ENCODE measurements around the gene DPP4.

Gene DPP4

DNA sequence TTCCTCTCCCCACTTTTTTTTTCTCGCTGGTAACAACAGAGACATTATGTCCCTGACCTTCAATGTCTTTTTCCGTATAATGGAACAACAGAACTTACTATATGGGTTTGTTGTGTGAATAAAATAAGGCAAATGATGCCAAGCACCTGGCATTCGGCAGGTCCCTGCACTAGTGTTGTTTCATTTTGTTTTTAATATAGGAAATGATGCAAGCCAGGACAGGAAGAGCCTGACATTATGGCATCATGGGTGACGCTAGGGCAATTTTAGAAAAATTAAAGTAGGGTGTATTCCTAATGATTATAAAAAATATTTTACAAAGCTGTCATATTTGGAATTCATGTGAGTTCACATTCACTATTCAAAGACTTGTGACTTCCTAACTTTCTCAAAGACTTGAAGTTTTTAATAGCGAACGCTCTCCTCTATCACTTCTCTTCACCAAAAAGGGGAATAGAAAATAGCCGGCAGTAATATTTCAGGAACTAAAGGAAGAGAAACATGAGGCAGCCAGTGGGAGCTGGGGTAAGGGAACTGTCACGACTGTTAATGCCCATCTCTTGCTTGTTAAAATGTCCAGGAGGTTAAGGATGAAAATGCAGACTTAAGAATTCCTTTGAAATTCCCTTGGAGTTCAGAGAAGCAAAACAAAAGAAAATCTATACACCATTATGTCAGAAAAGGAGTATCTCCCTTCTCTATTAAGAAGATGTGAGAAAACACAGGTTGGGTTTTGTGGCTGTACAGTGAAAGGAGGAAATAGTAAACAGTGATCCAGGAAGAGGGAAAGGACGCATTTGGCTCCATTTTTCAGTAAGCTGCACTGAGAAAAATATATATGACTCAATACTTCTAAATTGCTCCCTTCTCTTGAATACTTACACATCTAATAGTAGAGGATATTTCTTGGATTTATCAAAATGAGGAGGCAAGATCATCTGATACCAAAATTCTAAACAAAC lies 60.2 kb downstream of the DPP4 start:
- no peak for DNase-seq

DNA sequence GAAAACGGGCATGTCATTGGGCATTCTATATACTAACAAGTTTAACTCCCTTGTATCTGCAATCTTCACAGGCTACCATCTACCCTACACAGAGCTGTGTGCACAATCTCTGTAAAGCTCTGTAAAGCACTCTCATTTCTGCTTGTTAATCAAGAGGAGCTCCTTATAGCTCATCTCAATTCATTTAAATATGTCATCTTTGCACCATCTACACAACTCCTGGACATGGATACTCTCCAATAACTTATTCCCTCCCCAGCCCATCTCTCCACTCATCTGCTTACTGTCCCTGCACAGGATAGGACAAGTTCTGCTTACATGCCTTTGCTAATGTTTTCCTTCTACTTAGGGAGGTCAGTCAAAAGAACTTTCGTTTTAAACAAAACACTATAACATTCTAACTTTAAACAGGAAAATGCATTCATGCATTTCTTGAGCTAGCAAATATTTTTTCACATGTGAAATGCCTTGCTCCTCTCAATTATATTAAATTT lies 61.4 kb downstream of the DPP4 start:
- DNase-seq, result no peak

DNA sequence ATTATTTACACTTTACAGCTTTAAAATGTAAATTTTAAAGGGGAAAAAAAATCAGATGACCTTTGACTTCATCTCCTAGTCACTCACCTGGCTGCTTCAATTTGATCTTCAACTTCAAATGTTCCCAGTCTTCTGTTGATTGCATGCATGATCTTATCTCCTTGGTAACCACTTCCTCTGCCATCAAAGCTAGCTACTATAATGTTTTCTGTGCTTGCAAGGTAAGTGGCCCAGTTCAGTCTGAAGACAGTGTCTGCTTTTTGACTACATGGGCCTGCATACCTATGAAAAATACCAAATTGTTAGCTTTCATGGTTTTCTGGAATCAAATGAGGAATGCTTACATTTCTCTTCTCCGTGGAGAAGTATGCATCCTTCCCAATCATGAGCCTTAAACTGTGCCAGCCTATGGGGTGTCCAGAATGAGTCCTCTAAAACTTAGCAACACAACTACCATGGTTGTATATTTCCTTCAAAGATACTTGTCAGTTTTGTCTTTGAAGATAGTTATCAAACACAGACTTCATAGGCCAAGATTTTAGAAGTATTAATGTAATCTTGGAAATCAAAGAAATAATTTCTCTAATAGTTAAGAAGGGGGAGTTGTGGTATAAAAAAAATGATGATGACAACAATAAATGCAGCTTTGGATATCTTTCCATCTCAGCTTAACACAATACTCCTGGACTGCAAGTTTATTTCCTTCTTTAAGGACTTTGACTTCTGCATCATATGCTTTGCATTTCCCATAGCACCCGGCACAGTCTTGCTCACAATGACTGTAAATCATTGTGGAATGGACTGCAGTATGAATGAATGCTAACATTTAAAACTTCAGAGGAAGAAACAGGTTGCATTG lies 62.1 kb downstream of the DPP4 start:
- DNase-seq, result no peak

DNA sequence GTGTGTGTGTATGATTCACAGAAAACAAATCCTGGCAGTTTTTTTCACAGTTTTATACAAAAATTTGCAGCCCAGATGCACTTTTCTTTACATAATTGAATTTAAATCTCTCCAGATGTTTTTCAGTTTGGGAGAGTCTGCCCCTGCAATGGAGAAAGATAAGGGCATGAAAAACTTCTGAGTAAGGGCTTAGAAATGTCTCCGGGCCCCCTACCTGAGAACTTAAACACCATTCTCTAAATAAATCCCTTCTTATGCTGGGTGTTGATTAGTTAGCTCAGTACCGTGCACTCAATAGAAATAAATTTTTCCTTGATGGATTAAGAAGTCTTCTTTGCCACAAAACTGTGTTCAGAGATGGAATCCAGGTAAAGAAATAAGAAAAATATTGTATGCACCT lies 64.5 kb downstream of the DPP4 start:
- DNase-seq, result no peak

DNA sequence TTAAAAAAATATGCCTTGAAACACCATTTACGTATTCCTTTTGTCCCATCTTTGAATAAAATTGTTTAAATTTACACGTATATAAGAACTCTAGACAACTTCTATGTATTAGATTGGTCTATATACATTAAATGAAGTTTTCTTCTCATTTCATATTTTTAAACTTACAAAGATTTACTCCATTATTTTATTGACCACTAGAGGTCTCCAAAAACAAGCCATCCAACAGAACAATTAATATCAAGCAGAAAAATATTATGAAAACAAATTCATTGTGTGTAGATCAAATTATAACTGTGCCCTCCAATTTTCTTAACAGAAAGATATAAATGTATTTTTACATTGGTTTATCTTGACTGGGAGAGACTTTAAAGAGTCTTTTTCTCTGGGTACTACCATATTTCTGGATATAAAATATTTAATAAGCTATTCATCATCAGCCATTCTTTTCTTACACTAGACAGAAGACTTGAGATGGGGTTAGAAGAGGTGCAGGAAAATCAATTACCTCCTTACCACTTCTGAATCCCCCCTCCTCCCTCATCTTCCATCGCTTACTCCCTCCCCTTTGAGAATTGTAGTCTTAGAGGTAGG lies 66.5 kb downstream of the DPP4 start:
- no peak for DNase-seq

DNA sequence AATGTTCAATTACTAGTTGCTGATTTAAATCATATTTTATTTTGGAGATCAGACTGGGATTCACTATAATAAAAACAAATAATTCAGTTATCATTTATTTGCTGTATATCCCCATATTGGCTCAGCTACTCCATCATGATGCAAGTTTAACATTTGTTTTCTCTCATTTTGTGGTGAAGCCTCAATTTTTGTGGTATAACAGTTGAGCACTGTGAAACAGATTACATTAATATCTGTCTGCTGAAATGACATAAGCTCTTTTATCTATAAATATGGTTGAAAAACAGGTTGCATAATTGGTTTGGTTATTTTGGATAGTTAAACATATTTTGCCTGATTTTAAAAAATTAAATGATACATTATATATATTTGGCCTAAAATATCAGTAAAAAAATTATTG lies 67.7 kb downstream of the DPP4 start:
- no peak for DNase-seq

DNA sequence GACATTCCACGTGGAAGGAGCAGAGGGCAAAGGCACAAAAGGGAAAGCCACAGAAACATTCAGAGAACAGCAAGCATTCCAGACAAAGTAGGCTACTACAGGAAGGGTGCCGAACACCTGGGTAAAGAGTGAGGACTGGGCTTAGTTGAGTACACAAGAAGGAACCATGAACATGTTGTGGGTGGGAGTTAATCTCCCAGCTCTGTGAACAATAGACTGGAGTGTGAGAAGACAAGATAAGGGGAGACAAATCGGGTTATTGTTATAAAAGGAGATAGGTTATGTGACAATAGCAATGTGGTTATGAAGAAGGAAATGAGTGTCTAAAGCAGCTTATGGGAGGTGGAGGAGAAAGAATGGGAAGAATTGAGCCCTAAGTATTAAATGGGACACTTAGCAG lies 70.0 kb downstream of the DPP4 start:
- DNase-seq, result no peak

DNA sequence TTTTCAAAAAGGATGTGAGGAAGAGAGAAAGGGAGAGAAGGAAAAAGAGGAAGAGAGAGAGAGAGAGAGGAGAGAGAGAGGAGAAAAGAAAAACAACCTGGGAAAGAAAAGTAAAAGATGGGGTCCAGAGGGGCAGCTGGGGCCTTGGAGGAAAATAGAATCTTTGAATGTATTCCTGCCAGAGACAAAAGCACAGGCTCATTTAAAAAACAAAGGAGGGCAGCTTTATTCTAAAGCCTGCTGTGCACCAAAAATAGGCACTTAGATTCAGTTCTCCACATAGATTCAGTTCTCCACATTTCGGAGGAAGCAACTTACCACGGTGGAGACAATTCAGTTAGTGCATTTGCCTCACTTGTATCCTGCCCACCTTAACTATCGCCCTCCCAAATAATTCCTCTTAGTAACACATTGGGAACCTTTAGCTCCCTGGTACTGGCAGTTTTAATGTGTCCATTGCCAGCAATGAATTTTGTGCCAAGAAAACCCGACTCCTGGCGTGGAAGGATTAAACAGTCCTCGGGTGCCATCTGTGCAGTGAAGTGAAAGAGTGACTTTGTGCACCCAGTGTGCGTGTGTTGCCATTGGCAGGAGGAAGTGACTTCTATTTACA lies 71.3 kb downstream of the DPP4 start:
- no peak for DNase-seq

DNA sequence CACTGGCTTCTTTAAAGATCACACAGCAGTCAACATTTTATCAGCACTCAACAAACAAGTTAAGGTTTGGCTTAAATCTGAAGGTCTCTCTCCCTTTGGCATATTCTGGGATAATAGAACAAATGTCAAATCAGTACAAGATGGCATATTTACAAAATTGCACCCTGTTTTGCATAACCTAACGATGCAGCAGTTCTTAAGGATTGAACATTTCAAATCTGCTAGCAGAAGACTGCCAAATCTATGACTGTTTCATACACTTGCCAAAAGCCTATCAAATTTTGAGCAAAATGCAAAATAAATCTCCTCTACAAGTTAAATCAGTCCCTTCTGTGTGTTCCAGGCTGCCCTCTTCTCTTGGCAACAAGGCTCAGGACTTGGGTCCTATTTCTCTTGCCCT lies 73.6 kb downstream of the DPP4 start:
- DNase-seq, result no peak

DNA sequence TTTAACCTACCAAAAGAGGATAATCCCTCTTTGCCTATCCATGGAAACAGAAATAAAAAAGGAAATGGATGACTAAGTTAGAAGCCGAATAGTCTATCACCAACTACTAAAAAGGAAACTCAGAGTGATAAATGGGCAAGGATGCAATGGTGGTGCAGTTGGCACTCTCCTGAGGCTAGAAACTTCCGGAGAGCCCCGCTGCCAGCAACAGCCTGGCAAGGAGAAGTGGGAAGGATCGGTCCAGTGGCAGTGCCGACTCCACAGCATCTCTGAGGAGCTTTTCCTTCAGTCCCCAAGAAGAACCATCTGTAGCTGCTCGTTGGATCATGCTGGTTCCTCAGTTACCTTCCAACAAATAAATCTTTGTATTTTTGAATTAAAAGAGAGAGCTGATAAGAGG lies 74.7 kb downstream of the DPP4 start:
- DNase-seq, result no peak

DNA sequence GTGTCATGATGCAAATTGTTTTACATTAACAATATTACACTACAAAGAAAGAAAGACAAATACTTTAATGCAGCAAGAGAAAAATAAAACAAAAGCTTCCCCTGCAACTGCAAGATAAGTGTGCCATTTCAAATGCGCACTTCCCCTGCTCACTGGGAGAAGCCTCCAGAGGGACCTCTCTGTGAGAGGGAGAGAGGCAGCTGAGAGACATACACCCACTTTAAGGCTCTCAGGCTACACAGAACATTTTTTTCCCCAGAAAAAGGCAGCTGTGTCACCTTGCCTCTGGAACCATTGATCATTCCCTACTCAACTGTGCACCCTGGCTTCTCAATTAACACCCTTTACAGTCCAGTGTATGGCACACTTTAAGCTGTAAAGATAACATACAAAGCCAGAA lies 75.2 kb downstream of the DPP4 start:
- no peak for DNase-seq

DNA sequence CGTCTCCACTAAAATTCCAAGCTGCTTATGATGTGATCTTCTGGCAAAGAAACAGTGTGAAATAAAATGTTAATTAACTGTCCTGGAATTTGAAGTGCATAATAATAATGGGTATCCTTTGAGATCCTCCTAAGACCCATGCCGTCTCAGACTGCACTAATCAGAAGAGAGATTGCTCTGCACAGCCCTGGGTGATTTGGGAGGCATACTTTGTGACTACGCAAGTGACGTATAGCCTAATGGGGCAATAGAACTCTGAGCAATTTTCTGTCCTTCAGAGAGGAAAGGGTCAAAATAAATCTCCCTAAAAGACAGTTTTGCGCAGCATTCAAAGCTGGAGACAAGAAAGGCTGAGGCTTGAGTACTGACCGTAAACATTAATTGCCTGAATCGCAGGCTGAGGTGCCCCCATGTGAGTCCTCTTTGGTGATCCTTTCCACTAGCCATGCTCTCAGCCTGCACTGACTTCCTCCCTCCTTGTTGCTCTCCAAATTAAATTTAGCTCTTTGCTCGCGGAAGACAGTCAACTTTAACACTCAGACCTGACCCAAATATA lies 76.0 kb downstream of the DPP4 start:
- DNase-seq, result no peak

DNA sequence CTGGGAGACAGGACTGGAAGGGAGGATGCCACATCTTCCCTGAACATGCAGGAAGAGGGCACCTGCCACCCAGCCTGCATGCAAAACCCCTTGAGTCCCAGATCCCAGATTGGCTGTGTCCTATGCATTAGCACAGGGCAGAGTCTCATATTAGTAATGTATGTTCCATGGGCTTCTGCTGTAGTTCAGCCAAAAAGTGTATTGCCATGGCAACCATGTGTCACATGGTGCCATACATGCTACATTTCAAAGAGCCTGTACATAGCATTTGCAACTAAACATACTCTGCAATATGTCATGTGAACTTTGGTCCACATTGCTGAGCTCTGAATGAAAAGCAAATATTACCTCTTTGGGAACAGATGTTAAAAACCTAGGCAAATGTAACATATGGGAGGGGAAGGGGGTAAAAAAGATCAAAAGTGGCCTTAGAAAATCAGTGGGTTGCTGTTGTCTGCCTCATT lies 78.4 kb downstream of the DPP4 start:
- DNase-seq, result no peak

DNA sequence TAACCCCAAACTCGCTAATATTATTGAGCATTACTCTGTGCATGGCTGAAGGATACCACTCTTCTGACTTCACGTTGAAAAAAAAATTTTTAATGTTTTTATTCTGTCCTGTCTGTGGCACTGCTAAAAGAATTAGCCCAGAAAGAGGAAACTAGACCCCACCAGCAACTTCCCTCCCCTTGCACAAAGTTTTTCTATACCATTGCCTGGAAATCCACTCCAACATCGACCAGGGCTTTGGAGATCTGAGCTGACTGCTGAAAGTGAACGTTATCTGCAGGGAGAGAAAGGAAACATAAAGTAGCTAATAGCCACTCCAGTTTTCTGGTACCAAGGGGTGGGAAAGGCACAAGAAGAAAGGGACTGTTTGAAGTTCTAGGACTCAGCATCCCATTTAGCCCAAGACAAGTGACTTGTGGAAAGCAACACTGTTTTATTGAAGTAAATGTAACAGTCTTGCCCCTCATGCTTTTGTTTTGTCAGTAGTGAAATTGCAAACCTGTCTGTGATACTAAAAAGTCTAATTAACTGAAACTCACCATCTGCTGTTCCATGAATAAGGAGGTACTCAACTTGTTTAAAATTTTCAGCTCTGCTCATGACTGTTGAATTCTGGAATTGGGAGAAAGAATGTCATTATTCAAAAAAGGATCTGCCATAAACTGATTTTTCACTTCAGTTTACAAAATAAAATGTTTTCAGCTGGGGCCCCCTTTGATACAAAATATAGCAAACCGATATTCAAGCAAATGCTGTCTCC lies 79.1 kb downstream of the DPP4 start:
- no peak for DNase-seq

DNA sequence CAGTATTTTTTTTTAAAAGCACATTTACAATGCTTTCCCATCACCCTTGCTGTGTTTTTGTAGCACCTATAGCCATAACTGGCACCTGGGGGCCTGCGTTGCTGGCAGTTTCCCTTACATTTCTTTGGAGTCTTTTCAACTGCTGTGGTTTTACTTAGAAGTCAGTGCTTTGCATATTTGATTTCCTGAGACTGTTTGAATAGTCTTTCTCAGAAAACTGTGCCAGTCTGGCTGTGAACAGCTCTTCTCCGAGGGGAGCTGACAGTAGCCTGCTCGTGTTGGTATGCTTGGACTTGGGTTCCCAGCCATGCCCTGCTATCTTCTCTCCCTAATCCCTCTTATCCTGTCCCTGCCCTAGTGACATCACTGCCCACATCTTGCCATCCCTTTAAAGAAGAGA lies 81.5 kb downstream of the DPP4 start:
- no peak for DNase-seq

DNA sequence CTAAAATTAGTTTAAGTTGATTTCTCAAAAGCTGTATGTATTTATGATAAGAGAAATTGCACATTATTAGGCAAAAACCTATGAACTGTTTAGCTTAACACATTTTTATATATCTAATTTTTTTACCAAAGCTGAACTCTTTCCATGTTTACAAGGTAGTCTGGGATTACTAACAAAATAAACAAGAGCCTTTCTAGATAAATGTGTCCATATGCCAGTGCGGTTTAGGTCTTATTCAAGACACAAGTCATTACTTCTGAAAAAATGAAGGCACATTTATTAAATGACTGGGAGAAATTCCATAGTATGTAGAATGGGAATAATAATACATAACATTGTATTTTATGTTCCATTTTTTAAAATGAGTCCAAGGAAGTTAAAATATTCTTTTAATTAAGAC lies 82.0 kb downstream of the DPP4 start:
- DNase-seq, result no peak

DNA sequence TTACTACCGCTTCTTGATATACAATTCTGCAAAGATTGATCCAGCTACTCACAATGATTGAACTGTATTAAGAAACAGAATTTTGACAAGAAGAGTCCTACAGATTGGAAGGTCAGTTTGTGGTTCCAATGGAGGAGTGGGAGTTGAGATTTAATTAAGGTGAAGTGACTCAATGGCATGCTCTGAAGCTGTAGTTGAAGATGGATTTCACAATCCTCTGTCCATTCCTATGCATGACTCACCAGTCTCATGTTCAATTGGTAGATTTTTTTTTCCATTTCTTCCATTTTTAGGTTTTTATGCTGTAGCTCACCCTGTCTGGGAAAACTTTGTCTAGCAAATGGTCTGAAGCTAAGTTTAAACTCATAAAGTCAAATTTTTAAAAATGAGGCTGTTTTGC lies 83.3 kb downstream of the DPP4 start:
- no peak for DNase-seq

DNA sequence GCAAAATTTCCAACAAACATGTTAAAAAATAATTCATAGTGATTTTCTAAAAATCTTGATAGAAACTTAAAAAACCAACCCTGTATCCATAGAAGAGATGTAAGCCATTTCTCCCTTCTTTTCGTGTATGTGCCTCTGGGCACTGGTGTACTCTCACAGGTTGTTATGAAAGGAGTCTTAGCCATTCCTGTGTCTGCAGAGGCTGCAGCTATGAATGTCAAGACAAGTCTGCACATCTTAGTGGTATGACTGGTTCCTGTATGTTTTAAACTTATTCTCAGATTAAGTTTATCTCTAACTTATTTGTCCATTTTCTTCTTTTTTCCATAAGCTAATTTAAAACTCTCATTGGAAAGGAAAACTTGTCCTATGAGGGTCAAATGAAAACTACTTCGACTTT lies 84.0 kb downstream of the DPP4 start:
- no peak for DNase-seq

DNA sequence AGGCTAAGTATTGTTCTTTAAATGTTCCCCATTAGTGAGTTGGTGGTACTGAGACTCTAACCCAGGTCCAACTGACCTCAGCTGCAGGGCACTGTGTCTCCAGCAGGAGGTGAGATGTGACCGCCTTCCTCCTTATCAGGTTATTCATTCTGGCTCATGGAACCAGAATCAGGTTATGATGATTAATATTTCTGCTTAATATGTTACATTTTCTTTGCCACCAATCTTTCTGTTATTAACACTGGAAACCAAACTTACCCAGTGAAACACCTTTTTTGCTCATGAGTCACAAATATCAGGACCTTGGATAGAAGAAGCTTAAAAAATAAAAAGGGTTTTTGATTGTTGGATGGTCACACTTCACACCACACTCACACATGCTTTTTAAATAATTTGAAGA lies 85.4 kb downstream of the DPP4 start:
- no peak for DNase-seq

DNA sequence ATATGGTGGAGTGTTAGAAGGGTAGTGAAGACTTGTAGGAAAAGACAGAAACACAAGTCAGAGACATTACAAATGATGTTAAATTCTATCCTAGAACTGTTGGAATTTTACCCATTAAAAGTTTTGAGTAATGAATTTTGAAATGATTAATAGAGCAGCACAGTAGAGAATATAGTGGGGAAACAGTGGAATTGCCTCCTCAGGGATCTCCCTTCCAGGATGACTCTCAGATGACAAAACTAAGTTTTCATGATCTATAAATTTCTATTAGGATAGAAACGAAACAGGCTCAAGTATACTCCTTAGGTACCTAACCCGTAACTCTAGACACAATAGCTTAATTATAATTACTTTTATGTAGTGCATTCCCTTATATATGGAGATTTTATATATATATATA lies 86.7 kb downstream of the DPP4 start:
- no peak for DNase-seq

DNA sequence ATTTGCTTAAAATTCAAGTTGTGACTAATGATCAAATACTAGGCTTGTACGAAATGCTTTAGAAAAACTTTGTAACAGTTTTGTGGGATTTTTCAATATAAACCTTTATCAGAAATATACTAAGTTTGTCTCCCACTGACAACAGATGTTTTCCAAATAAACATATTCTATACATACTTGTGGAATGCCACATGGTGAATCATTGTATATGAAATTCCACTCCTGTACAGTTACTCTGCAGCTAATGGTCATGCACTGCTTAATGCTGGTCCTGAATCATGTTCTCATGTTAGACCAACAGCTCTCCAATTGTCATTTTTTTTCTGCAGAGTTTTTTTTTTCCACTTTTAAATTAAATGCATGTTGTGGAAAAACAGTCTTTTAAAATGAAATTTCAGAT lies 90.1 kb downstream of the DPP4 start:
- DNase-seq, result no peak

DNA sequence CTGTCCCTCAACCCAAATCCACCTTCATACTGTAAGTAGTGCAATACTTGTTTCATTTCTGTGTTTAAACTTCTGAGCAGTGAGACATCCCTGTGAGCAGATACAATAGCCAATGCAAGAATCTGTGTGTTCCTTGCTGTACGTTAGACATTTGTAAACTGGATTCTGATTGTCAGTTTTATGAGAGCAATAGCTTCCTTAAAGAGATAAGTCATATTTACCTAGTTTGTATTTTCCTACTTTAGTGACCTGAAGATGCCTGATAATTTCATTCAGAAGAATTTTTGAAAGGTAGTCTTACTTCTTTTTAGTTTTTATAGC lies 90.7 kb downstream of the DPP4 start:
- DNase-seq, result no peak
